Measurements from ENCODE around the gene AKR7A3.

DNA sequence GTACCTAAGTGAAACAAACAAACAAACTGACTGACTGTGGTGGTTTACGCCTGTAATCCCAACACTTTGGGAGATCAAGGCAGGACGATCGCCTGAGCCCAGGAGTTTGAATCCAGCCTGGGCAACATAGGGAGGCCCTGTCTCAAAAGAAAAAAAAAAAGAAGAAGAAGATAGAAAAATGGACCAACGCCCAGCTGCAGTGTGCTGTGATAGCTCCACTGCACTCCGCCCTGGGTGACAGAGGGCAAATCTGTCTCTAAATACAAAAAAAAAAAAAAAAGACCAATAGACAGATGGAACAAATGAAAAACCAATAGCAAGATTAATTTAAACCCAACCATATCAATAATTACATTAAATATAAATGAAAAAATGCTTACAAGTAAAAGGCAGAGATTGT lies 13.9 kb downstream of the AKR7A3 start:
- TF ChIP-seq, protein P1, sequence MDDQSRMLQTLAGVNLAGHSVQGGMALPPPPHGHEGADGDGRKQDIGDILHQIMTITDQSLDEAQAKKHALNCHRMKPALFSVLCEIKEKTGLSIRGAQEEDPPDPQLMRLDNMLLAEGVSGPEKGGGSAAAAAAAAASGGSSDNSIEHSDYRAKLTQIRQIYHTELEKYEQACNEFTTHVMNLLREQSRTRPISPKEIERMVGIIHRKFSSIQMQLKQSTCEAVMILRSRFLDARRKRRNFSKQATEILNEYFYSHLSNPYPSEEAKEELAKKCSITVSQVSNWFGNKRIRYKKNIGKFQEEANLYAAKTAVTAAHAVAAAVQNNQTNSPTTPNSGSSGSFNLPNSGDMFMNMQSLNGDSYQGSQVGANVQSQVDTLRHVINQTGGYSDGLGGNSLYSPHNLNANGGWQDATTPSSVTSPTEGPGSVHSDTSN (IDR thresholded peaks at IDR 0.05) = no peak
- no peak for TF ChIP-seq SIN3A (IDR thresholded peaks at IDR 0.05; ENCODE audit: borderline replicate concordance, low read depth, low read length)
- TF ChIP-seq, protein P2, sequence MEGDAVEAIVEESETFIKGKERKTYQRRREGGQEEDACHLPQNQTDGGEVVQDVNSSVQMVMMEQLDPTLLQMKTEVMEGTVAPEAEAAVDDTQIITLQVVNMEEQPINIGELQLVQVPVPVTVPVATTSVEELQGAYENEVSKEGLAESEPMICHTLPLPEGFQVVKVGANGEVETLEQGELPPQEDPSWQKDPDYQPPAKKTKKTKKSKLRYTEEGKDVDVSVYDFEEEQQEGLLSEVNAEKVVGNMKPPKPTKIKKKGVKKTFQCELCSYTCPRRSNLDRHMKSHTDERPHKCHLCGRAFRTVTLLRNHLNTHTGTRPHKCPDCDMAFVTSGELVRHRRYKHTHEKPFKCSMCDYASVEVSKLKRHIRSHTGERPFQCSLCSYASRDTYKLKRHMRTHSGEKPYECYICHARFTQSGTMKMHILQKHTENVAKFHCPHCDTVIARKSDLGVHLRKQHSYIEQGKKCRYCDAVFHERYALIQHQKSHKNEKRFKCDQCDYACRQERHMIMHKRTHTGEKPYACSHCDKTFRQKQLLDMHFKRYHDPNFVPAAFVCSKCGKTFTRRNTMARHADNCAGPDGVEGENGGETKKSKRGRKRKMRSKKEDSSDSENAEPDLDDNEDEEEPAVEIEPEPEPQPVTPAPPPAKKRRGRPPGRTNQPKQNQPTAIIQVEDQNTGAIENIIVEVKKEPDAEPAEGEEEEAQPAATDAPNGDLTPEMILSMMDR (IDR thresholded peaks at IDR 0.05) = no peak
- no peak for TF ChIP-seq RFX5 (IDR thresholded peaks at IDR 0.05; ENCODE audit: low read length)
